K562 (cell line): ENCODE measurements around the gene MALAT1. TPM values are rescaled to one million over a fixed set of nuclear protein-coding genes. Genes with fewer than 3 reads are reported as not detected.

ENCODE experiments used
- CHD2 ChIP-seq: IDR thresholded peaks from 2 replicates; pipeline ENCODE4 v1.6.1; 2011; ENCODE audit warnings: low read depth, low read length
- CREB1 ChIP-seq, 2 experiments: sonication (generic) in 1 of 2; formaldehyde crosslinking in 1 of 2; IDR thresholded peaks; 2 replicates each; pipeline versions ENCODE4 v1.6.1 to v1.8.0; 2012 to 2022; ENCODE audit warnings: inconsistent platforms in 1 of 2, mild to moderate bottlenecking in 1 of 2, missing genetic modification reagents in 1 of 2, moderate library complexity in 1 of 2
- GTF3C2 ChIP-seq: IDR thresholded peaks from 3 replicates; pipeline ENCODE4 v1.6.1; 2011; ENCODE audit warnings: borderline replicate concordance, mild to moderate bottlenecking, moderate library complexity; ENCODE audit not compliant: insufficient read length; ENCODE audit errors: extremely low read depth
- HNRNPL ChIP-seq: fragments of 200-400 bp; formaldehyde crosslinking; IDR thresholded peaks from 2 replicates; pipeline ENCODE4 v1.6.1; 2017; ENCODE audit warnings: low read depth, mild to moderate bottlenecking, low read length
- HOXB6 ChIP-seq: fragments of 250-450 bp; sonication (Bioruptor Pico); IDR thresholded peaks from 2 replicates; pipeline ENCODE4 v1.5.1; 2022; ENCODE audit warnings: mild to moderate bottlenecking, borderline replicate concordance
- MAFK ChIP-seq: IDR thresholded peaks from 2 replicates; pipeline ENCODE4 v1.6.1; 2011; ENCODE audit warnings: low read length, improper control_type of control experiment
- MCM7 ChIP-seq, 2 experiments: fragments of 450-650 bp; IDR thresholded peaks; 2 replicates each; pipeline ENCODE4 v1.6.1; 2016 to 2018
- PKNOX1 ChIP-seq: fragments of 450-650 bp; IDR thresholded peaks from 2 replicates; pipeline ENCODE4 v1.6.1; 2016
- RREB1 ChIP-seq: fragments of 250-450 bp; sonication (Bioruptor Pico); IDR thresholded peaks from 2 replicates; pipeline ENCODE4 v1.4.0; 2020
- TFE3 ChIP-seq: fragments of 450-650 bp; formaldehyde crosslinking; IDR thresholded peaks from 2 replicates; pipeline ENCODE4 v1.4.0; 2020; ENCODE audit warnings: mild to moderate bottlenecking, mixed read lengths
- TRIM28 ChIP-seq: fragments of 450-650 bp; IDR thresholded peaks from 2 replicates; pipeline ENCODE4 v1.6.1; 2017
- ZNF134 ChIP-seq: fragments of 250-450 bp; sonication (Bioruptor Pico); conservative IDR thresholded peaks from 2 replicates; pipeline ENCODE4 v1.4.0; 2020
- ZNF239 ChIP-seq: fragments of 250-450 bp; sonication (Bioruptor Pico); IDR thresholded peaks from 2 replicates; pipeline ENCODE4 v1.4.0; 2020; ENCODE audit warnings: mild to moderate bottlenecking
- ZNF586 ChIP-seq: fragments of 450-650 bp; formaldehyde crosslinking; conservative IDR thresholded peaks from 2 replicates; pipeline ENCODE4 v1.4.0; 2020; ENCODE audit warnings: mild to moderate bottlenecking, moderate library complexity
- ZNF699 ChIP-seq: fragments of 250-450 bp; sonication (Bioruptor Pico); IDR thresholded peaks from 2 replicates; pipeline ENCODE4 v1.8.0; 2021; ENCODE audit warnings: mild to moderate bottlenecking, moderate library complexity; ENCODE audit not compliant: insufficient replicate concordance
- polyA plus RNA-seq, 8 experiments: library from polyadenylated mRNA; depleted of rRNA in 4 of 8; stranded (reverse) in 5 of 8; unstranded in 3 of 8; fragments of >200 nt; fragmentation: Nextera tagmentation in 2 of 8; fragmentation: Illumina TruSeq in 1 of 8; extraction: Ambion mirVana in 2 of 8; extraction: Trizol in 1 of 8; gene quantifications; 2 replicates each; pipeline versions ENCODE4 v1.2.1 to v1.2.3, GENCODE V29; 2011 to 2014; ENCODE audit warnings: inconsistent platforms in 1 of 8, missing spikeins in 1 of 8
- total RNA-seq, 7 experiments: library from RNA; depleted of rRNA in 6 of 7; stranded (reverse); fragments of >200 nt in 6 of 7; fragmentation: Illumina TruSeq in 2 of 7; extraction: Trizol in 2 of 7; gene quantifications; 2 replicates each; pipeline versions ENCODE4 v1.2.1 to v1.2.3, GENCODE V29; 2011 to 2021; ENCODE audit warnings: low replicate concordance in 1 of 7

Gene MALAT1
- total and polyA plus RNA-seq, 9 of the 15 experiments (the other 6 are each of a cell fraction or from before 2014, with no cell fraction given), result 363 to 8,715 (median 2,351) TPM

GRCh38 chr11:65506772-65507505, 8.1 kb downstream of the MALAT1 start (continued):
- TF ChIP-seq PKNOX1 (0 out of 2 replicates have a peak, but pooled peaks have one; percentile 17), RREB1 (CRISPR knock-in tag) (no peak), CHD2 (peak; percentile 85), TFE3 (peak; percentile 75), HOXB6 (peak; percentile 93), MCM7 (IDR thresholded peaks at IDR 0.05) (no peak), ZNF586 (CRISPR knock-in tag) (peak; percentile 92), CREB1 (IDR thresholded peaks at IDR 0.05) (peak; percentile 65), CREB1 (CRISPR knock-in tag; IDR thresholded peaks at IDR 0.05) (peak; percentile 62; the same call in 1 of the 2 replicates), HNRNPL (peak; percentile 77), MAFK (no peak; the same call in 1 of the 2 replicates), ZNF699 (CRISPR knock-in tag) (no peak), TRIM28 (no peak; the same call in 1 of the 2 replicates), ZNF239 (CRISPR knock-in tag) (no peak), ZNF134 (CRISPR knock-in tag) (peak; percentile 64; the same call in 1 of the 2 replicates), GTF3C2 (no peak)
